Smooth muscle cell (in vitro differentiated cells): ENCODE measurements around the gene TLDC2. TPM values are rescaled to one million over a fixed set of nuclear protein-coding genes. Genes with fewer than 3 reads are reported as not detected.

Experiments
- DNase-seq: peaks from one replicate; lab custom pipeline; 2025; ENCODE audit not compliant: unreplicated experiment; lab: John Stamatoyannopoulos, UW
- H2AFZ ChIP-seq: fragments of 200-600 bp; sonication (generic); 2 replicates; pipeline ENCODE4 v1.6.0; 2016; ENCODE audit warnings: antibody characterized with exemption, low read depth, mild to moderate bottlenecking
- H3F3A ChIP-seq: fragments of 200-600 bp; sonication (generic); 2 replicates; pipeline ENCODE4 v1.6.0; 2017; ENCODE audit warnings: antibody characterized with exemption, low read depth
- H3K27ac ChIP-seq: fragments of 200-600 bp; sonication (generic); 2 replicates; pipeline ENCODE4 v1.5.1; 2016; ENCODE audit warnings: low read depth, mild to moderate bottlenecking
- H3K27me3 ChIP-seq: fragments of 200-600 bp; sonication (generic); 2 replicates; pipeline ENCODE4 v1.6.1; 2016; ENCODE audit warnings: low read depth, mild to moderate bottlenecking
- H3K36me3 ChIP-seq: fragments of 200-600 bp; sonication (generic); 2 replicates; pipeline ENCODE4 v1.5.1; 2016; ENCODE audit warnings: low read depth
- H3K4me1 ChIP-seq: fragments of 200-600 bp; sonication (generic); 2 replicates; pipeline ENCODE4 v1.5.1; 2016; ENCODE audit warnings: low read depth
- H3K4me2 ChIP-seq: fragments of 200-600 bp; sonication (generic); 2 replicates; pipeline ENCODE4 v1.6.0; 2016; ENCODE audit warnings: mild to moderate bottlenecking
- H3K4me3 ChIP-seq: fragments of 200-600 bp; sonication (generic); 2 replicates; pipeline ENCODE4 v1.5.1; 2016; ENCODE audit warnings: mild to moderate bottlenecking
- H3K79me2 ChIP-seq: fragments of 200-600 bp; sonication (generic); 2 replicates; pipeline ENCODE4 v1.6.0; 2016; ENCODE audit warnings: low read depth, mild to moderate bottlenecking
- H3K9ac ChIP-seq: fragments of 200-600 bp; sonication (generic); 2 replicates; pipeline ENCODE4 v1.6.0; 2016; ENCODE audit warnings: low read depth
- H3K9me3 ChIP-seq: fragments of 200-600 bp; sonication (generic); replicated peaks from 2 replicates; pipeline ENCODE4 v1.5.1; 2016; ENCODE audit warnings: low read depth
- H4K20me1 ChIP-seq: fragments of 200-600 bp; sonication (generic); 2 replicates; pipeline ENCODE4 v1.6.0; 2016; ENCODE audit warnings: low read depth
- CTCF ChIP-seq: fragments of 200-600 bp; sonication (generic); IDR thresholded peaks from 2 replicates; pipeline ENCODE4 v1.5.1; 2017; ENCODE audit warnings: borderline replicate concordance, mild to moderate bottlenecking, antibody characterized with exemption; ENCODE audit not compliant: insufficient read depth, poor library complexity, severe bottlenecking
- WGBS: methylation state at CpG from one replicate; pipeline ENCODE4 v1.1.7; 2016; ENCODE audit warnings: low lambda C conversion rate; 5-methylcytosine and 5-hydroxymethylcytosine counted together
- polyA plus RNA-seq: library from polyadenylated mRNA; unstranded; fragments of >200 nt; fragmentation: Nextera tagmentation; extraction: Ambion mirVana; gene quantifications from 2 replicates; pipeline ENCODE4 v1.2.1, GENCODE V29; 2016
- total RNA-seq: library from RNA; depleted of rRNA; stranded (reverse); fragments of >200 nt; gene quantifications from 2 replicates; pipeline ENCODE4 v1.2.3, GENCODE V29; 2014

TLDC2 gene
- total and polyA plus RNA-seq, 2 experiments from 2014 or later: not detected

DNA sequence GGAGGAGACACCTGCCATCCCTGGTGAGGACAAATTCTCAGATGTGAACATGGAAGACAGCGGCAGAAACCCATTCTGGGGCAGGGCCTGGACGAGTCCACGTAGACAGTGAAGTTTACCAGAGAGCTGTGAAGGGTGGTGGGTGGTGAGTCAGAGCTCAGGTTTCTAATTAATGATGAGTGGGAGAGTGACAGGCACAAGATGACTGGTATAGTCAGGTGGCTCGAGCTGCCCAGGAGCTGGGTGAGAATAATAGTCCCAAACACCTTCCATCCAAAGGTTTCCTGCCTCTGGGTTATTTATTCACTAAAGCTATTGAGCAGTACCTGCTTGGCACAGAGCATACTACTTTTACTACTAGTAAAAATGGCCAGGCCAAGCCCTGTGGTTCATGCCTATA is 6.0 kb downstream of the TLDC2 start:
- Histone ChIP-seq H3K27ac (no peak overlapping the region), H4K20me1 (no peaks in the 10 kb centered on the region), H3K4me1 (no peaks in the 10 kb centered on the region), H3K36me3 (no peaks in the 10 kb centered on the region), H3K9ac (no peak overlapping the region), H3K27me3 (peaks cover 3% of the 10 kb centered on the region), H3K9me3 (no peaks in the 10 kb centered on the region), H3K4me2 (no peak overlapping the region), H3K79me2 (no peaks in the 10 kb centered on the region), H3K4me3 (no peak overlapping the region), H3F3A (no peaks in the 10 kb centered on the region), H2AFZ (no peak overlapping the region)
- TF ChIP-seq CTCF: no peak
- 59% methylated on average over 4 of the region's 4 CpGs for WGBS
- DNase-seq: no peak

DNA sequence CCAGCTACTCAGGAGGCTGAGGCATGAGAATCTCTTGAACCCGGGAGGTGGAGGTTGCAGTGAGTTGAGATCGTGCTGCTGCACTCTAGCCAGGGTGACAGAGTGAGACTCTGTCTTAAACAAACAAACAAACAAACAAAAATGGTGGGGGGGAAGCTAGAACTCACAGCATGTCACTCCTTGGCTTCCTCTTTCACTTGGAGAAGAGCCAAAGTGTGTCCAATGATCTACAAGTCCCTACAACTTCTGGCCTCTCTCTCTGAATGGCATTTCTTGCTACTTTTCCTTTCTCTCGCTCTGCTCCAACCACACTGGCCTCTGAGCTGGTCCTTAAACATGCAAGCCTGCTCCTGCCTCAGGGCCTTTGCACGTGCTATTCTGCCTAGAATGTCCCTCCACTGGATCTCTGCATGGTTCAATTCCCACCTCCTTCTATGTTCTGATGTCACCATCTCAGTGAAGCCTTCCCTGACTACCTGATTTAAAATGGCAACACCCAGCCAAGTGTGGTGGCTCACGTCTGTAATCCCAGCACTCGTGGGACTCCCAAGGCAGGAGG is 8.1 kb downstream of the TLDC2 start:
- no peaks in the 10 kb centered on the region for H3K9me3 ChIP-seq
- H3F3A ChIP-seq: no peaks in the 10 kb centered on the region
- H3K9ac ChIP-seq: no peak overlapping the region
- H3K79me2 ChIP-seq: no peaks in the 10 kb centered on the region
- TF ChIP-seq CTCF: no peak
- H3K4me2 ChIP-seq: no peak overlapping the region
- H3K27ac ChIP-seq: no peak overlapping the region
- 76% methylated on average over 6 of the region's 6 CpGs for WGBS
- no peak for DNase-seq
- H3K36me3 ChIP-seq: no peaks in the 10 kb centered on the region
- no peaks in the 10 kb centered on the region for H3K4me1 ChIP-seq
- no peaks in the 10 kb centered on the region for H4K20me1 ChIP-seq
- H2AFZ ChIP-seq: no peak overlapping the region
- no peaks in the 10 kb centered on the region for H3K27me3 ChIP-seq
- H3K4me3 ChIP-seq: no peak overlapping the region

DNA sequence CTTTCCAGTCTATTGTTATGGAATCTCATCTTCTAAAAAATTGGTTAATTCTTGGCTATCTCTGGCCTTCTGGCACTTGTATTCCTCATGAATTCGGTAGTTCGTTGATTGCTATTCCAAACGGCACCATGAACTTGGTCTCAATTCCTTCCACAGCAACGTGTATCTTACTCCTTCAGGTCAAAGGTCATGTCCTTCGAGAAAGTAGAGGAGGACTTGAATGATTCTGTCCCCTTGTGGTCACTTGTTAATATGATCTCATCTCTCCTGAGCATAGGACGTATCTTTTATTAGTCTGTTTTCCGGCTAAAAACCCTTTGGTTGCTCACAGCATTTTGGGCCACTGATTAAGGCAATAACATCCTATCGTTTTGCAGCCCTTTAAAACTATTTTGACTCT is 9.4 kb downstream of the TLDC2 start:
- Histone ChIP-seq H3K9me3 (no peaks in the 10 kb centered on the region), H2AFZ (no peak overlapping the region), H3K27me3 (no peaks in the 10 kb centered on the region), H3K9ac (no peak overlapping the region), H3K27ac (no peak overlapping the region), H3K4me1 (no peaks in the 10 kb centered on the region), H3K79me2 (no peaks in the 10 kb centered on the region), H3K4me2 (no peak overlapping the region), H3K36me3 (no peaks in the 10 kb centered on the region), H3F3A (no peaks in the 10 kb centered on the region), H3K4me3 (no peak overlapping the region), H4K20me1 (no peaks in the 10 kb centered on the region)
- no peak for DNase-seq
- WGBS: 72% methylated on average over 8 of the region's 8 CpGs
- no peak for TF ChIP-seq CTCF
